ENCODE results near the gene WIPF2. TPM values are rescaled to one million over a fixed set of nuclear protein-coding genes. Genes with fewer than 3 reads are reported as not detected.

The WIPF2 gene
- total and polyA plus RNA-seq, 2 experiments from 2014 or later, result 9.2 TPM

GRCh38 chr17:40307740-40308239, 88.7 kb downstream of the WIPF2 start:
- peaks cover 43% of the 10 kb centered on the region for H3K4me1 Mint-ChIP-seq
- peaks cover 18% of the 10 kb centered on the region for H3K36me3 Mint-ChIP-seq (ENCODE audit: low read depth)
- TF ChIP-seq EZH2phosphoT487 (IDR thresholded peaks at IDR 0.05; ENCODE audit: unreplicated experiment) (no peak), ZNF331 (CRISPR knock-in tag; IDR thresholded peaks at IDR 0.05; ENCODE audit: low read depth) (no peak), ZNF114 (CRISPR knock-in tag; IDR thresholded peaks at IDR 0.05) (no peak), JUNB (IDR thresholded peaks at IDR 0.05; ENCODE audit: unreplicated experiment) (no peak), NANOG (IDR thresholded peaks at IDR 0.05; ENCODE audit: borderline replicate concordance) (no peak)
- no peaks in the 10 kb centered on the region for H3K9me3 Mint-ChIP-seq
- Histone ChIP-seq H3K4me1 (ENCODE audit: insufficient read depth) (peaks cover 45% of the 10 kb centered on the region), H3K36me3 (ENCODE audit: insufficient read depth) (peaks cover 1% of the 10 kb centered on the region; the same call in 1 of the 2 replicates), H3F3A (replicated peaks; ENCODE audit: low read depth) (peaks cover 33% of the 10 kb centered on the region), H3K27ac (ENCODE audit: low read depth) (no peak overlapping the region), H3K4me2 (peak overlapping the region; percentile 91), H3K9me2 (ENCODE audit: insufficient read depth) (no peaks in the 10 kb centered on the region), H3K27me3 (ENCODE audit: insufficient read depth) (peaks cover 10% of the 10 kb centered on the region; the same call in 1 of the 2 replicates), H3K4me3 (peak overlapping the region; percentile 38), H2AFZ (no peak overlapping the region), H4K20me1 (replicated peaks; ENCODE audit: insufficient read depth) (peaks cover 22% of the 10 kb centered on the region), H3K79me2 (replicated peaks; ENCODE audit: insufficient read depth) (no peaks in the 10 kb centered on the region)
- no peak overlapping the region for H3K4me3 Mint-ChIP-seq
- ATAC-seq, result no peak
- peaks cover 14% of the 10 kb centered on the region for H3K27me3 Mint-ChIP-seq (ENCODE audit: insufficient read depth, low read depth, poor library complexity)
- no peak for DNase-seq (ENCODE audit: low spot score)
- H3K27ac Mint-ChIP-seq, result no peak overlapping the region

DNA sequence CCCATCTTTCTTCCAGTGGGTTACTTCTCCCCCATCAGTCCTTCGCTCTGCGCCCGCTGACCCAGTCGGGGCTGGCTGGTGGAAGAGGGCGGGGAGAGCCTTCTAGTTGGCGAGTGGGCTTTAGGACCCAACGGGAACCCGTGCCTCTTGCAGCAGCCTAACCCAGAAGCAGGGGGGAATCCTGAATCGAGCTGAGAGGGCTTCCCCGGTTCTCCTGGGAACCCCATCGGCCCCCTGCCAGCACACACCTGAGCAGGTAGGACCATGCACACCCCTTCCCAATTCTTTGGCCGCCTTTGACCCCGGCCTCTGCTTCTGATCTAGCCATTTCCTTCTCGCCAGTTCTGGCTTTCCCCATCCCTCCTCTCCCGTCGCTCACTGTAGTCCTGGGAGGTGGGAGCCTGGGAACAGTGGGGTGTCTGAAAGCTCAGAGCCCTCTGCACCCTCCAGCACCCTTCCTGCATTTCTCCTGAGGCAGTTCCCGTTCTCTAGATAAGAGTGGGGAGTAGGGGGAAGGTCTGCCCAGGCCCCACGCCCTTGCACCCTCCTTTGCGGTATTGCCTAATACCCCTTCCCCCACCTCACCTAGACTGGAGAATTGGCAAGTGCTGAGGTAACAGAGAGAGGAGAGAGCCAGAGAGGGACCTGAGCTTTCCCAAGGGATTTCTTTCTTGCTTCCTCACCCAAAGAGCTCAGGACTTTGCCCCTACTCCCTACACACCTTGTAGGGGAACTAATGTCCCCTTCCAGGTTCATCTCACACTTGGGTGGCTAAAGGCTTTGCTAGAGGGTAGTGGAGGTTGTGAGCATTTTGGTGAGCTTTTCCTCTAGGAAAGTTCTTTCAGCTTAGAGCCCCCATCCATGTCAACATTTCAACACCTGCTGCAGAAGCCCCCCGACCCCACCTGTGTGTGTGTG, 90.2 kb downstream of the WIPF2 start, which contains the start of gene RARA:
Gene RARA (plus strand): TSS at position 150 of the 918 bp plus-strand sequence. CDS start 22,039 bp downstream, outside the sequence.
- no peak within 1 kb of the TSS for H3K27ac ChIP-seq (ENCODE audit: low read depth)
- H3K27me3 ChIP-seq (ENCODE audit: insufficient read depth), result peaks cover 10% of the 10 kb centered on the region; the same call in 1 of the 2 replicates
- peaks cover 49% of the 10 kb centered on the region for H3K4me1 ChIP-seq (ENCODE audit: insufficient read depth)
- TF ChIP-seq ZNF331 (CRISPR knock-in tag; IDR thresholded peaks at IDR 0.05; ENCODE audit: low read depth) (no peak), POLR2AphosphoS5 (IDR thresholded peaks at IDR 0.05; ENCODE audit: low read depth) (peak; percentile 65), EZH2 (IDR thresholded peaks at IDR 0.05; ENCODE audit: low read depth, unreplicated experiment) (no peak)
- Mint-ChIP-seq H3K36me3 (ENCODE audit: low read depth) (peaks cover 3% of the 10 kb centered on the region; the same call in 2 of the 3 replicates), H3K27me3 (ENCODE audit: insufficient read depth, low read depth, poor library complexity) (peaks cover 15% of the 10 kb centered on the region), H3K4me3 (no peak within 1 kb of the TSS), H3K9me3 (no peaks in the 10 kb centered on the region), H3K27ac (no peak within 1 kb of the TSS; the same call in 1 of the 2 replicates), H3K4me1 (peaks cover 45% of the 10 kb centered on the region)
- H3F3A ChIP-seq (replicated peaks; ENCODE audit: low read depth), result peaks cover 25% of the 10 kb centered on the region; the same call in 1 of the 2 replicates
- H3K36me3 ChIP-seq (ENCODE audit: insufficient read depth), result no peaks in the 10 kb centered on the region
- H4K20me1 ChIP-seq (replicated peaks; ENCODE audit: insufficient read depth), result peaks cover 12% of the 10 kb centered on the region; the same call in 1 of the 2 replicates
- peak within 1 kb of the TSS; percentile 92 for H3K4me3 ChIP-seq
- ATAC-seq, result peak; percentile 79
- H2AFZ ChIP-seq, result peak within 1 kb of the TSS; percentile 86
- peak within 1 kb of the TSS; percentile 91 for H3K4me2 ChIP-seq
- H3K9me2 ChIP-seq (ENCODE audit: insufficient read depth), result no peaks in the 10 kb centered on the region
- no peaks in the 10 kb centered on the region for H3K79me2 ChIP-seq (replicated peaks; ENCODE audit: insufficient read depth)
- DNase-seq (ENCODE audit: low spot score), result peak; percentile 95

DNA sequence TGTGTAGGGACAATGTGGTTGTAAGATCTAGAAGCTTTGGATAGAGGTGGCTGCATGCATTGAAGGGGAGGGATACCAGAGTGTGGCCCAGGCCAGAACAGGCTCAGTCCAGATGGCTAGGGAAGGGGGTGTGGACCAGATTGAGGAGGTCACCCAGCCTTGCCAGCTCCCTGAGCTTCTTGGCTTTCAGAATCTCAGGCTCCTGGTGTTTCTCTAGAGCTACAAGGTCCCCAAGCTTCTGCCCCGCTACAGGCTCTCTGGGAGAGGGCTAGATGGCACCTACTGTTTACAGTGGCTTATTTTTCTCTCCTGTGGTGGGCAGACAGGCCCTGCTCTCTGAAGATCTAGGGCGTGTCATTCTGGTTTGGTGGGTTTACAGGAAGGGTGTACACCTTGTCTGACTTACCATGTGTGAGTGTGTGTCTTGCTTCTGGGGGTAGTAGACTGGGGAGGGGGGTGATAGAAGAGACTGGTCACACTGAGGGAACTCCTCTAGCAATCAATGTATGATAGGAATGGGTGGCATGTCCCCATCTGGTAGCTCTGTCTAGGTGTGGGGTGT, 90.9 kb downstream of the WIPF2 start:
- Histone ChIP-seq H4K20me1 (replicated peaks; ENCODE audit: insufficient read depth) (peaks cover 10% of the 10 kb centered on the region; the same call in 1 of the 2 replicates), H3F3A (replicated peaks; ENCODE audit: low read depth) (peaks cover 23% of the 10 kb centered on the region; the same call in 1 of the 2 replicates), H2AFZ (no peak overlapping the region), H3K36me3 (ENCODE audit: insufficient read depth) (no peaks in the 10 kb centered on the region), H3K4me2 (peak overlapping the region; percentile 91), H3K79me2 (replicated peaks; ENCODE audit: insufficient read depth) (no peaks in the 10 kb centered on the region), H3K27ac (ENCODE audit: low read depth) (no peak overlapping the region), H3K4me1 (ENCODE audit: insufficient read depth) (peaks cover 49% of the 10 kb centered on the region), H3K27me3 (ENCODE audit: insufficient read depth) (peaks cover 10% of the 10 kb centered on the region; the same call in 1 of the 2 replicates), H3K9me2 (ENCODE audit: insufficient read depth) (no peaks in the 10 kb centered on the region), H3K4me3 (peak overlapping the region; percentile 92)
- no peaks in the 10 kb centered on the region for H3K9me3 Mint-ChIP-seq
- no peaks in the 10 kb centered on the region; the same call in 2 of the 3 replicates for H3K36me3 Mint-ChIP-seq (ENCODE audit: low read depth)
- no peak overlapping the region for H3K27ac Mint-ChIP-seq
- peaks cover 19% of the 10 kb centered on the region for H3K27me3 Mint-ChIP-seq (ENCODE audit: insufficient read depth, low read depth, poor library complexity)
- H3K4me3 Mint-ChIP-seq, result peak overlapping the region; percentile 42; the same call in 2 of the 3 replicates
- no peak for DNase-seq (ENCODE audit: low spot score)
- H3K4me1 Mint-ChIP-seq, result peaks cover 50% of the 10 kb centered on the region
- no peak for TF ChIP-seq STAT1 (IDR thresholded peaks at IDR 0.05; ENCODE audit: unreplicated experiment)
- ATAC-seq, result peak; percentile 1; the same call in 1 of the 3 replicates
